22Rv1 (cell line): Measurements from ENCODE around the gene PDE8B.

ENCODE experiments used
- H3K27ac ChIP-seq: fragments of 450-650 bp; 2 replicates; pipeline ENCODE4 v1.5.1; 2017
- CTCF ChIP-seq: fragments of 450-650 bp; IDR thresholded peaks from 2 replicates; pipeline ENCODE4 v1.5.1; 2017; ENCODE audit warnings: mild to moderate bottlenecking
- ZFX ChIP-seq: fragments of 450-650 bp; IDR thresholded peaks from 2 replicates; pipeline ENCODE4 v1.6.1; 2017; ENCODE audit warnings: antibody characterized with exemption, borderline replicate concordance

The PDE8B gene

GRCh38 chr5:77210091-77210963 is at the start of gene PDE8B:
Gene PDE8B (plus strand): TSS chr5:77210680. CDS start chr5:77210926, 246 bp downstream.
- no peak within 1 kb of the TSS for H3K27ac ChIP-seq
- TF ChIP-seq ZFX (no peak), CTCF (no peak)

GRCh38 chr5:77163453-77163852 is 47.0 kb upstream of the PDE8B start:
- H3K27ac ChIP-seq: no peak overlapping the region
- TF ChIP-seq CTCF (no peak), ZFX (no peak)

- H3K27ac ChIP-seq: no peak overlapping the region
- TF ChIP-seq CTCF (no peak), ZFX (no peak)
These were observed 43.4 kb upstream of the PDE8B start for GRCh38 chr5:77167063-77167462.

- no peak for TF ChIP-seq CTCF
- peak overlapping the region; percentile 79 for H3K27ac ChIP-seq
These were observed 42.8 kb upstream of the PDE8B start for GRCh38 chr5:77167695-77168121.

- TF ChIP-seq CTCF (no peak), ZFX (no peak)
- peak overlapping the region; percentile 79 for H3K27ac ChIP-seq
These were observed 42.2 kb upstream of the PDE8B start for GRCh38 chr5:77168161-77168878.

- TF ChIP-seq ZFX: no peak
- no peak for TF ChIP-seq CTCF
- peak overlapping the region; percentile 79 for H3K27ac ChIP-seq
These were observed 41.6 kb upstream of the PDE8B start for GRCh38 chr5:77168879-77169244.
